Adrenal gland (tissue), 5 donors: ENCODE data around the gene ZNF426.

Experiments
- CTCF ChIP-seq, 6 experiments: fragments of 450-650 bp in 4 of 6; fragments of 200-600 bp in 2 of 6; sonication (generic) in 1 of 6; IDR thresholded peaks; 1 replicate in 5 of 6; 2 replicates in 1 of 6; pipeline versions ENCODE4 v1.5.1 to v1.8.0; 2016 to 2021; ENCODE audit warnings: antibody characterized with exemption in 6 of 6, mild to moderate bottlenecking in 2 of 6, moderate library complexity in 1 of 6
- POLR2A ChIP-seq, 2 donors: fragments of 450-650 bp; IDR thresholded peaks; one replicate each; pipeline ENCODE4 v1.6.1; 2017; ENCODE audit warnings: antibody characterized with exemption in 2 of 2, mild to moderate bottlenecking in 2 of 2, moderate library complexity in 1 of 2
- donor health status: DM: no; HTN: no; CAD: no.

- TF ChIP-seq POLR2A (IDR thresholded peaks at IDR 0.05) (no peak), CTCF (IDR thresholded peaks at IDR 0.05) (no peak)
Measured at GRCh38 chr19:9535934-9536333, 2.5 kb downstream of the ZNF426 start.
